Cardiac ventricle fibroblast (primary cell): ENCODE data around the gene BACH2. TPM values are rescaled to one million over a fixed set of nuclear protein-coding genes. Genes with fewer than 3 reads are reported as not detected.

Experiments used
- total RNA-seq: library from RNA; depleted of rRNA; stranded (reverse); fragments of >200 nt; gene quantifications from 2 replicates; pipeline ENCODE4 v1.2.3, GENCODE V29; 2015

BACH2 gene
- total RNA-seq, result 0.06 and 0.29 TPM in 2 replicates

GRCh38 chr6:90296341-90297114 is at the start of gene BACH2:
TSS of gene BACH2 (minus strand) at chr6:90296843. CDS start at chr6:90008844, 287,999 bp downstream.

GRCh38 chr6:89894169-89894568 is 402.5 kb downstream of the BACH2 start, which contains the start of gene GJA10:
TSS of gene GJA10 (plus strand) at chr6:89894469. CDS start at chr6:89894469, 0 bp downstream.

